Amniotic stem cell (primary cell): Measurements from ENCODE around the gene TRAPPC11.

Experiments used
- DNase-seq: peaks from one replicate; lab custom pipeline; 2025; lab: John Stamatoyannopoulos, UW

TRAPPC11 gene

DNA sequence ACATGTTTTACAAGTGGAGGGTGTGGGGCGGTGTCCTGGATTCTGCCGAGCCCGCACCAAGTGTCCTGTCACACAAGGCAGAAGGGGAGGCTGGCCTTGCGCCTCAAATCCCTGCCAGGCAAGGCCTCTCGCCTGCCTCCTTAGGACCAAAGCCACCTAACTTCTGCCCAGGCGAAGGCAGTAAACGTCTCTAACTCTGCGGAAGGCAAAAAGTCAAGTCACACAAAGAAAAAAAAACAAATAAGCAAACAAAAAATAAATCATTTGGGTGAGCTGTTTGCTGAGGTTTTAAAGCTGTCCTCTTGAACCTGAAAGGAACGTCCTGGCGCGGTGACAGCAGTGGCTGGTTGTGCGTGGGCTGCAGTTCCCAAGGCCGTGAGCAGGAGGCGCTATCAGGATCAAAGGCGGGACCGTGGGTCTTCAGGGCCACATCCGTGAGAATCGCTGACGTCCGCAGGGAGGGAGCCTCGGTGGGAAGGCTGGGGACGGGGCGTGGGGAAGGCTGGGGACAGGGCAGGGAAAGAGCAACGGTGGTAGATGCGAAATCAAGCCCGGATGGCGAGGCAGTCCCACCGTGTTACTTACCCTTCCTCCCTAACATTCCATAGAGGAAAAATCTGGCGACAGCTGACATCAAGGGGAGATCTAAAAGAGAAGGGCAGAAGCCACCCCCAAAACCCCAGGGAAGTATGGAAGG, 99.1 kb downstream of the TRAPPC11 start:
- DNase-seq = no peak

DNA sequence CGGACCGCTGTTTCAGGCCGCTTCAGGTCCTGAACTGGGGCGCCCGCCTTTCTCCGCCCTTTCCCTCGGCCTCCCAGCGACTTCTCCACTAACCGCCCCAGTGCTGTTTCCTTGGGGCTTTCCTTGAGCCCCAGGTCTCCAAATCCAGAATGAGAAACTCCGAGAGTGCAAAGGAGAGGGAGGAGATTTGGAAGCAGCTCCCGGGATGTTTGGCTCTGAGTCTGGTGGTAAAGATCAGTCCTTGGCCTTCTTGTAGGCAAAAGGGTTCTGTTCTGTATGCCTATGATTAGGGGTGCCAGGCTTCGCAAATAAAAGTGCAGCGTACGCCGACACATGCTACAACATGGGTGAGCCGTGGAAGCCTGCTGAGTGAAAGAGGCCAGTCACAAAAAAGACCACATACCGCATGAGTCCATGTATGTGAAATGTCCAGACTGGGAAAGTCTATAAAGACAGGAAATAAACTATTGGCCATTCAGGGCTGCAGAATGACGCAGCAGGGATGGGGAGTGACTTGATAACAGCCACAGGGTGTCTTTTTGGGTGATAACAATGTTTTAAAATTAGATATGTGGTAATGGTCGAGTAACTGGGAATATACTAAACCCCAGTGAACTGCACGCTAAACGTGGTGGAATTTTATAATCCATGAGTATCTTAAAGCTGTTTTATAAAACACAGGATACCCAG, 99.8 kb downstream of the TRAPPC11 start:
- DNase-seq = no peak

DNA sequence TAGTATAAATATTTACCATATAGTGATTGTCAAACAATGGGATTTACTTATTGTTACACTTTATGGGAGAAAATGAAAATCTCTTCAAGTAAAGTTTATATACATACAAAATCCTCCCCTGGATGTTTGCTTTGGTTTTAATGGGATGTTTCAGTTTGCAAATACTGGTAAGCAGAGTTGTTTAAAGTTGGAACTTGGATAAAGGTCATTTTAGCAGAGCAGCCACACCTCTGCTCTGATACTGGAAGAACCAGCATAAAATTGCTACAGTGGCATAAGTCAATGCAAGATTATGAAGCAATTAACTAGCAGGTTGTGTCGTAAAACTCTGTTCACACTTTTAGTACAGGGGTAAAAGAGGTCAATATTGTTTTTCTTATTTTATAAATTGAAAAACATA, 101.2 kb downstream of the TRAPPC11 start:
- DNase-seq = no peak
